H9 (cell line): ENCODE measurements around the gene CNGB1. TPM values are rescaled to one million over a fixed set of nuclear protein-coding genes. Genes with fewer than 3 reads are reported as not detected.

ENCODE experiments used
- DNase-seq: peaks from one replicate; pipeline ENCODE4 v3.0.0-alpha.2; 2017
- H2AFZ ChIP-seq: one replicate; pipeline ENCODE4 v1.6.1; 2013; ENCODE audit warnings: mild to moderate bottlenecking, low read length, control low read depth, moderate library complexity
- H2AK5ac ChIP-seq: 2 replicates; pipeline ENCODE4 v1.6.1; 2013; ENCODE audit warnings: low read length, control low read depth, mixed read lengths; ENCODE audit not compliant: insufficient read length
- H2BK120ac ChIP-seq: one replicate; pipeline ENCODE4 v1.6.1; 2013; ENCODE audit warnings: low read depth, mild to moderate bottlenecking, low read length, control low read depth, inconsistent platforms; ENCODE audit not compliant: poor library complexity, severe bottlenecking
- H2BK12ac ChIP-seq: 2 replicates; pipeline ENCODE4 v1.6.1; 2013; ENCODE audit warnings: low read length, control low read depth, mixed read lengths, low read depth; ENCODE audit not compliant: insufficient read length
- H2BK15ac ChIP-seq: 2 replicates; pipeline ENCODE4 v1.6.1; 2013; ENCODE audit warnings: low read depth, low read length, control low read depth
- H2BK20ac ChIP-seq: one replicate; pipeline ENCODE4 v1.6.1; 2013; ENCODE audit warnings: low read depth, mild to moderate bottlenecking, low read length, control low read depth, inconsistent platforms; ENCODE audit not compliant: poor library complexity, severe bottlenecking
- H2BK5ac ChIP-seq: 2 replicates; pipeline ENCODE4 v1.6.1; 2013; ENCODE audit warnings: low read length, control low read depth, mixed read lengths; ENCODE audit not compliant: insufficient read length
- H3K14ac ChIP-seq: 2 replicates; pipeline ENCODE4 v1.6.1; 2013; ENCODE audit warnings: low read length, control low read depth; ENCODE audit not compliant: insufficient read depth
- H3K18ac ChIP-seq: 2 replicates; pipeline ENCODE4 v1.6.1; 2013; ENCODE audit warnings: low read depth, mild to moderate bottlenecking, mixed read lengths, low read length, control low read depth; ENCODE audit not compliant: insufficient read length
- H3K23ac ChIP-seq: 2 replicates; pipeline ENCODE4 v1.6.1; 2013; ENCODE audit warnings: low read length, control low read depth, mixed read lengths, low read depth; ENCODE audit not compliant: insufficient read length
- H3K23me2 ChIP-seq: 2 replicates; pipeline ENCODE4 v1.6.1; 2013; ENCODE audit warnings: low read depth, mild to moderate bottlenecking, mixed read lengths, low read length, control low read depth; ENCODE audit not compliant: insufficient read length, poor library complexity, severe bottlenecking
- H3K27ac ChIP-seq: 2 replicates; pipeline ENCODE4 v1.5.1; 2013; ENCODE audit warnings: low read length, control low read depth, mixed read lengths, low read depth; ENCODE audit not compliant: insufficient read length
- H3K27me3 ChIP-seq: 2 replicates; pipeline ENCODE4 v1.6.1; 2013; ENCODE audit warnings: low read length, control low read depth, inconsistent platforms; ENCODE audit not compliant: insufficient read depth
- H3K4ac ChIP-seq: 2 replicates; pipeline ENCODE4 v1.6.1; 2013; ENCODE audit warnings: low read depth, mild to moderate bottlenecking, control low read depth, inconsistent platforms, low read length, moderate library complexity
- H3K4me1 ChIP-seq: 2 replicates; pipeline ENCODE4 v1.6.1; 2013; ENCODE audit warnings: low read length, control low read depth, inconsistent platforms; ENCODE audit not compliant: insufficient read depth
- H3K4me2 ChIP-seq: 2 replicates; pipeline ENCODE4 v1.6.1; 2013; ENCODE audit warnings: low read length, control low read depth, mixed read lengths; ENCODE audit not compliant: insufficient read length, insufficient read depth
- H3K56ac ChIP-seq: 2 replicates; pipeline ENCODE4 v1.6.1; 2013; ENCODE audit warnings: low read depth, mild to moderate bottlenecking, mixed read lengths, low read length, control low read depth; ENCODE audit not compliant: insufficient read length
- H3K79me1 ChIP-seq: 2 replicates; pipeline ENCODE4 v1.6.1; 2013; ENCODE audit warnings: low read depth, mild to moderate bottlenecking, moderate library complexity, low read length, control low read depth, inconsistent platforms; ENCODE audit not compliant: insufficient read depth, poor library complexity, severe bottlenecking
- H3K79me2 ChIP-seq: 2 replicates; pipeline ENCODE4 v1.6.1; 2013; ENCODE audit warnings: low read length, control low read depth, inconsistent platforms; ENCODE audit not compliant: insufficient read depth
- H3K9ac ChIP-seq: 2 replicates; pipeline ENCODE4 v1.6.1; 2013; ENCODE audit warnings: low read length, control low read depth, mixed read lengths; ENCODE audit not compliant: insufficient read length; ENCODE audit errors: extremely low read depth
- H3K9me3 ChIP-seq: one replicate; pipeline ENCODE4 v1.6.1; 2013; ENCODE audit warnings: low read depth, low read length, inconsistent platforms; ENCODE audit not compliant: control insufficient read depth
- H3T11ph ChIP-seq: one replicate; pipeline ENCODE4 v1.6.1; 2013; ENCODE audit warnings: mild to moderate bottlenecking, low read length, control low read depth, inconsistent platforms
- H4K20me1 ChIP-seq: one replicate; pipeline ENCODE4 v1.6.1; 2013; ENCODE audit not compliant: control insufficient read depth, insufficient read length, insufficient read depth
- H4K5ac ChIP-seq: 2 replicates; pipeline ENCODE4 v1.6.1; 2013; ENCODE audit warnings: low read depth, mild to moderate bottlenecking, mixed read lengths, low read length, control low read depth; ENCODE audit not compliant: insufficient read length
- H4K8ac ChIP-seq: replicated peaks from 2 replicates; pipeline ENCODE4 v1.6.1; 2013; ENCODE audit warnings: low read length, control low read depth, mixed read lengths, low read depth; ENCODE audit not compliant: insufficient read length
- H4K91ac ChIP-seq: 2 replicates; pipeline ENCODE4 v1.6.1; 2013; ENCODE audit warnings: low read depth, mild to moderate bottlenecking, moderate library complexity, mixed read lengths, low read length, control low read depth; ENCODE audit not compliant: insufficient read length
- H3K27ac Mint-ChIP-seq, 3 experiments: 2 replicates in 2 of 3; 3 replicates in 1 of 3; pipeline ENCODE4 v1.8.0; 2020 to 2021; ENCODE audit warnings: mixed read lengths in 3 of 3, mild to moderate bottlenecking in 1 of 3, moderate library complexity in 1 of 3
- H3K27me3 Mint-ChIP-seq: 2 replicates; pipeline ENCODE4 v1.8.0; 2021; ENCODE audit warnings: low read depth, mild to moderate bottlenecking, moderate library complexity, mixed read lengths
- H3K36me3 Mint-ChIP-seq, 3 experiments: 2 replicates in 2 of 3; 3 replicates in 1 of 3; pipeline ENCODE4 v1.8.0; 2020 to 2021; ENCODE audit warnings: low read depth in 3 of 3, mixed read lengths in 3 of 3; ENCODE audit not compliant: insufficient read depth in 1 of 3
- H3K4me1 Mint-ChIP-seq, 2 experiments: 2 replicates each; pipeline ENCODE4 v1.8.0; 2020; ENCODE audit warnings: mixed read lengths in 2 of 2
- H3K4me3 Mint-ChIP-seq, 2 experiments: 2 replicates in 1 of 2; 3 replicates in 1 of 2; pipeline ENCODE4 v1.8.0; 2020 to 2021; ENCODE audit warnings: mild to moderate bottlenecking in 2 of 2, mixed read lengths in 2 of 2, moderate library complexity in 1 of 2
- H3K9me3 Mint-ChIP-seq, 2 experiments: 2 replicates in 1 of 2; 3 replicates in 1 of 2; pipeline ENCODE4 v1.8.0; 2020; ENCODE audit warnings: mild to moderate bottlenecking in 2 of 2, mixed read lengths in 2 of 2, moderate library complexity in 1 of 2
- CTCF ChIP-seq: fragments of 200-600 bp; sonication (generic); conservative IDR thresholded peaks from 3 replicates; pipeline ENCODE4 v1.8.0; 2021; ENCODE audit warnings: antibody characterized with exemption, mild to moderate bottlenecking
- WGBS: extraction: QIAGEN DNeasy Blood & Tissue Kit; methylation state at CpG from one replicate; pipeline ENCODE4 v1.1.7; 2013; ENCODE audit warnings: missing lambda C conversion rate, low lambda C conversion rate, mixed read lengths; ENCODE audit not compliant: insufficient read length; ENCODE audit errors: extremely low coverage; 5-methylcytosine and 5-hydroxymethylcytosine counted together
- total RNA-seq: library from RNA; stranded (reverse); gene quantifications from 2 replicates; pipeline ENCODE4 v1.2.1, GENCODE V29; 2021

Gene CNGB1
- total RNA-seq, 1 experiment from 2014 or later, result not detected

GRCh38 chr16:57846078-57846697, 124.7 kb downstream of the CNGB1 start:
- Histone ChIP-seq H2BK12ac (peak overlapping the region; percentile 3), H3K79me2 (no peaks in the 10 kb centered on the region), H2BK5ac (no peak overlapping the region), H3K18ac (peak overlapping the region; percentile 9), H4K91ac (no peak overlapping the region), H3T11ph (no peak overlapping the region), H3K4me2 (peak overlapping the region; percentile 44), H2BK120ac (no peak overlapping the region), H3K14ac (0 out of 2 replicates have a peak overlapping the region, but pooled peaks have one; percentile 1), H3K23ac (no peak overlapping the region), H3K4me1 (peaks cover 6% of the 10 kb centered on the region; the same call in 1 of the 2 replicates), H4K8ac (no peak overlapping the region), H4K20me1 (no peaks in the 10 kb centered on the region), H3K27ac (no peak overlapping the region), H3K9ac (no peak overlapping the region), H2BK15ac (no peak overlapping the region), H2BK20ac (no peak overlapping the region), H2AK5ac (no peak overlapping the region), H4K5ac (no peak overlapping the region), H3K79me1 (no peaks in the 10 kb centered on the region), H3K56ac (no peak overlapping the region), H3K27me3 (no peaks in the 10 kb centered on the region; the same call in 1 of the 2 replicates), H3K4ac (no peak overlapping the region), H3K23me2 (no peaks in the 10 kb centered on the region), H2AFZ (no peak overlapping the region), H3K9me3 (no peaks in the 10 kb centered on the region)
- no CpG with 5 or more reads among the region's 9 CpGs for WGBS
- DNase-seq, result peak; percentile 90
- Mint-ChIP-seq H3K4me3 (peak overlapping the region; percentile 31 to 47), H3K36me3 (no peaks in the 10 kb centered on the region), H3K27me3 (peaks cover 12% of the 10 kb centered on the region), H3K4me1 (peaks cover 44 to 49% of the 10 kb centered on the region in 2 experiments), H3K9me3 (0 out of 5 replicates have a peak, but pooled peaks cover 0 to 3% of the 10 kb centered on the region in 2 experiments), H3K27ac (peak overlapping the region; percentile 40 to 94 (median 74); a peak in 6 of 7 replicates)
- TF ChIP-seq CTCF, result no peak
